Mesodermal cell (in vitro differentiated cells): Measurements from ENCODE around the gene DYNLT2B.
"Not testable (repeated sequence)": the region's sequence is repeated elsewhere in the genome, so short reads cannot be mapped to it uniquely, and the experiment has no call there.

ENCODE experiments used
- H3K27ac ChIP-seq: 2 replicates; pipeline ENCODE4 v1.7.0; 2013; ENCODE audit warnings: mild to moderate bottlenecking, low read depth, low read length, moderate library complexity; ENCODE audit not compliant: severe bottlenecking
- H3K36me3 ChIP-seq: 2 replicates; pipeline ENCODE4 v1.7.1; 2013; ENCODE audit warnings: mild to moderate bottlenecking, low read length, moderate library complexity; ENCODE audit not compliant: control insufficient read depth, insufficient read depth
- H3K4me1 ChIP-seq: one replicate; pipeline ENCODE4 v1.7.1; 2013; ENCODE audit warnings: mild to moderate bottlenecking, low read length; ENCODE audit not compliant: insufficient read depth, control insufficient read depth, poor library complexity, severe bottlenecking
- H3K4me3 ChIP-seq: 2 replicates; pipeline ENCODE4 v1.7.0; 2013; ENCODE audit warnings: low read length, control low read depth, mild to moderate bottlenecking; ENCODE audit not compliant: insufficient read depth, poor library complexity, severe bottlenecking; ENCODE audit errors: extremely low read depth
- H3K9me3 ChIP-seq: 2 replicates; pipeline ENCODE4 v1.7.1; 2013; ENCODE audit warnings: mild to moderate bottlenecking, low read length, moderate library complexity; ENCODE audit not compliant: control insufficient read depth
- WGBS, 2 experiments: methylation state at CpG; one replicate each; pipeline ENCODE4 v1.1.5; 2013; ENCODE audit warnings: missing lambda C conversion rate in 2 of 2; ENCODE audit not compliant: insufficient coverage in 2 of 2; 5-methylcytosine and 5-hydroxymethylcytosine counted together

Gene DYNLT2B

DNA sequence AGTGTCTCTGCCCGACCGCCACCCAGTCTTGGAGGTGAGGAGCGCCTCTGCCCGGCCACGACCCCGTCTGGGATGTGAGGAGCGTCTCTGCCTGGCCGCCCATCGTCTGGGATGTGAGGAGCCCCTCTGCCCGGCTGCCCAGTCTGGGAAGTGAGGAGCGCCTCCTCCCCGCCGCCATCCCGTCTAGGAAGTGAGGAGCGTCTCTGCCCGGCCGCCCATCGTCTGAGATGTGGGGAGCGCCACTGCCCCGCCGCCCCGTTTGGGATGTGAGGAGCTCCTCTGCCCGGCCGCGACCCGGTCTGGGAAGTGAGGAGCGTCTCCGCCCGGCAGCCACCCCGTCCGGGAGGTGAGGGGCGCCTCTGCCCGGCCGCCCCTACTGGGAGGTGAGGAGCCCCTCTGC lies 73.9 kb downstream of the DYNLT2B start:
- H3K4me1 ChIP-seq, H3K9me3 ChIP-seq, H3K27ac ChIP-seq, H3K4me3 ChIP-seq: not testable (repeated sequence)
- H3K36me3 ChIP-seq = peaks cover 75% of the 10 kb centered on the region
- 94 to 99% methylated on average over 15 to 28 of the region's 34 CpGs for WGBS, 2 experiments

DNA sequence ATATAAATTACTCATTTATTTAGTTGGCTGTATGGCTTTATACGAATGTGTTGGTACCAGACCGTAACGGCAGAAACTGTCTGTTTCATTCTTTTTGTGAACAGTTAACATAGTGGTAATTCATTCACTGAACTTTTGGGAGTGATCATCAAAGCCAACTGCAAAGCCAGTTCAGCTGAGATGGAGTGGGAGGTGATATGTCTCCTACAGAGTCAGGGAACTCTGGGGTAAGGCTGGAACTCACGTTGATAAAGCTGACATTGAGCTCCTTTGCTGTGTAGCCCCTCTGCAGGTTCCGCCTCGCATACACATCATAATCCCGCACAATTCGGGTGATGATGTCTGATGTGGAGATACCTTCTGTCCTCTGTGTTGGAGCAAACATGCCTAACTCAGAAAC lies 76.3 kb downstream of the DYNLT2B start:
- Histone ChIP-seq H3K9me3 (peaks cover 5% of the 10 kb centered on the region), H3K4me3 (no peak overlapping the region), H3K4me1 (no peaks in the 10 kb centered on the region), H3K36me3 (peaks cover 81% of the 10 kb centered on the region), H3K27ac (no peak overlapping the region)
- 40 to 92% methylated on average over 1 to 8 of the region's 8 CpGs for WGBS, 2 experiments
